CD4-positive, alpha-beta T cell (primary cell): ENCODE data around the gene OSCP1. TPM values are rescaled to one million over a fixed set of nuclear protein-coding genes. Genes with fewer than 3 reads are reported as not detected.

Experiments
- ATAC-seq: fragments of 200-7000 bp; cut with Tn5 transposase; one replicate; pipeline ENCODE4 v1.10.0; 2022; ENCODE audit warnings: mild to moderate bottlenecking; ENCODE audit not compliant: poor library complexity
- CTCF ChIA-PET: fragments of 350-600 bp; sonication (Branson Sonifier 250); formaldehyde crosslinking; loops from one replicate; lab custom pipeline; 2021; ENCODE audit warnings: antibody characterized with exemption, inconsistent platforms; lab: Charles Lee
- POLR2A ChIA-PET: fragments of 350-600 bp; sonication (Branson Sonifier 250); formaldehyde crosslinking; loops from one replicate; lab custom pipeline; 2021; ENCODE audit warnings: antibody characterized with exemption, inconsistent platforms; lab: Charles Lee
- DNase-seq, 14 experiments: peaks; one replicate each; pipeline ENCODE4 v3.0.0-alpha.2; 2013 to 2020; ENCODE audit warnings: mixed read lengths in 2 of 14
- H3K27ac ChIP-seq, 2 donors: one replicate each; pipeline versions ENCODE4 v1.5.1 to v1.7.0; 2013; ENCODE audit warnings: low read length in 2 of 2, low read depth in 1 of 2, mild to moderate bottlenecking in 1 of 2
- H3K27me3 ChIP-seq, 2 experiments: 1 replicate in 1 of 2; 2 replicates in 1 of 2; pipeline versions ENCODE4 v1.6.1 to v1.7.0; 2013; ENCODE audit warnings: low read length in 2 of 2, control low read depth in 1 of 2, mild to moderate bottlenecking in 1 of 2, moderate library complexity in 1 of 2; ENCODE audit not compliant: insufficient read depth in 2 of 2, control insufficient read depth in 1 of 2
- H3K36me3 ChIP-seq: one replicate; pipeline ENCODE4 v1.6.1; 2013; ENCODE audit warnings: low read length, control low read depth; ENCODE audit not compliant: insufficient read depth
- H3K4me1 ChIP-seq: one replicate; pipeline ENCODE4 v1.6.1; 2013; ENCODE audit warnings: low read length, control low read depth; ENCODE audit not compliant: insufficient read depth
- H3K4me3 ChIP-seq: one replicate; pipeline ENCODE4 v1.5.1; 2013; ENCODE audit warnings: mild to moderate bottlenecking, low read length, moderate library complexity
- H3K9me3 ChIP-seq, 2 experiments: 1 replicate in 1 of 2; 2 replicates in 1 of 2; pipeline versions ENCODE4 v1.6.1 to v1.7.0; 2013; ENCODE audit warnings: low read length in 2 of 2, mild to moderate bottlenecking in 2 of 2, control low read depth in 1 of 2, moderate library complexity in 1 of 2; ENCODE audit not compliant: control insufficient read depth in 1 of 2, insufficient read depth in 1 of 2
- H3K27ac Mint-ChIP-seq: one replicate; pipeline ENCODE4 v1.8.0; 2020; ENCODE audit warnings: mixed read lengths
- H3K27me3 Mint-ChIP-seq: one replicate; pipeline ENCODE4 v1.8.0; 2021; ENCODE audit warnings: mixed read lengths
- H3K36me3 Mint-ChIP-seq: one replicate; pipeline ENCODE4 v1.8.0; 2021; ENCODE audit warnings: low read depth, mixed read lengths
- H3K4me1 Mint-ChIP-seq: one replicate; pipeline ENCODE4 v1.8.0; 2021; ENCODE audit warnings: low read depth, mixed read lengths
- H3K4me3 Mint-ChIP-seq: one replicate; pipeline ENCODE4 v1.8.0; 2020; ENCODE audit warnings: mild to moderate bottlenecking, mixed read lengths
- H3K9me3 Mint-ChIP-seq: one replicate; pipeline ENCODE4 v1.8.0; 2020; ENCODE audit warnings: mixed read lengths
- CTCF ChIP-seq: fragments of 200-600 bp; IDR thresholded peaks from one replicate; pipeline ENCODE4 v1.8.0; 2022; ENCODE audit warnings: antibody characterized with exemption, mild to moderate bottlenecking
- intact Hi-C, 2 experiments: fragments of 100-400 bp; cut with DNase I in 1 of 2; cut with micrococcal nuclease in 1 of 2; formaldehyde crosslinking; loops; one replicate each; pipeline versions ENCODE4 v1.15.1 to v1.9.0; 2023 to 2025; cut with DNase I, micrococcal nuclease
- total RNA-seq, 174 experiments: library from RNA in 2 of 174; stranded (reverse) in 2 of 174; gene quantifications; one replicate each; pipeline ENCODE4 v1.2.3 and lab custom pipeline; 2021 to 2026

The OSCP1 gene
- total RNA-seq, 2 experiments from 2014 or later: 0.82 to 2.4 TPM

GRCh38 chr1:36425791-36426190, 24.5 kb downstream of the OSCP1 start:
- no peak overlapping the region for H3K27ac Mint-ChIP-seq
- no peaks in the 10 kb centered on the region for H3K9me3 ChIP-seq
- intact Hi-C loops: no loop called here
- DNase-seq (no peak), ATAC-seq (no peak)
- H3K4me1 ChIP-seq: peaks cover 7% of the 10 kb centered on the region
- H3K36me3 ChIP-seq: no peaks in the 10 kb centered on the region
- H3K4me3 ChIP-seq: no peak overlapping the region
- H3K27me3 ChIP-seq: no peaks in the 10 kb centered on the region
- H3K27me3 Mint-ChIP-seq: no peaks in the 10 kb centered on the region
- H3K36me3 Mint-ChIP-seq: no peaks in the 10 kb centered on the region
- H3K9me3 Mint-ChIP-seq: no peaks in the 10 kb centered on the region
- peaks cover 8% of the 10 kb centered on the region for H3K4me1 Mint-ChIP-seq
- no peak overlapping the region for H3K4me3 Mint-ChIP-seq
- POLR2A ChIA-PET: interaction anchor here (0.7 kb wide), 1 partner anchor 19 kb away, joined by 4 read pairs; no protein-coding TSS in a partner anchor
- no peak overlapping the region for H3K27ac ChIP-seq
- CTCF ChIA-PET: interaction anchor here (1.5 kb wide), 1 partner anchor 140 kb away, joined by 5 read pairs; no protein-coding TSS in a partner anchor
- TF ChIP-seq CTCF: no peak

- Histone ChIP-seq H3K36me3 (no peaks in the 10 kb centered on the region), H3K9me3 (no peaks in the 10 kb centered on the region), H3K27ac (peak overlapping the region in 1 of 2 donors; percentile 72), H3K4me1 (peaks cover 26% of the 10 kb centered on the region), H3K27me3 (no peaks in the 10 kb centered on the region), H3K4me3 (no peak overlapping the region)
- no peaks in the 10 kb centered on the region for H3K9me3 Mint-ChIP-seq
- no peak overlapping the region for H3K4me3 Mint-ChIP-seq
- intact Hi-C loops: loop anchor here (1.0 to 5.0 kb wide), 7 partner anchors 29 to 321 kb away; partner anchors contain the start of genes STK40 (in 2 of the 2), OSCP1 (in 1 of the 2) and TRAPPC3 (in 1 of the 2)
- no peaks in the 10 kb centered on the region for H3K36me3 Mint-ChIP-seq
- ATAC-seq (no peak), DNase-seq (no peak)
- no peaks in the 10 kb centered on the region for H3K27me3 Mint-ChIP-seq
- POLR2A ChIA-PET: interaction anchor here (0.6 to 0.7 kb wide), 2 partner anchors 43 to 272 kb away, joined by 3 read pairs; partner anchors contain the start of genes MRPS15 and TRAPPC3
- CTCF ChIA-PET: interaction anchor here (0.7 to 2.2 kb wide), 3 partner anchors 35 to 115 kb away, joined by 3 to 13 read pairs (median 3); partner anchors contain the start of gene SH3D21
- no peak for TF ChIP-seq CTCF
- peaks cover 29% of the 10 kb centered on the region for H3K4me1 Mint-ChIP-seq
- peak overlapping the region; percentile 81 for H3K27ac Mint-ChIP-seq
Measured at GRCh38 chr1:36421649-36422048, 28.6 kb downstream of the OSCP1 start.

GRCh38 chr1:36420836-36421317, 29.4 kb downstream of the OSCP1 start:
- peak overlapping the region; percentile 32 to 72 for H3K27ac ChIP-seq
- H3K9me3 ChIP-seq: no peaks in the 10 kb centered on the region
- Mint-ChIP-seq H3K36me3 (no peaks in the 10 kb centered on the region), H3K27me3 (no peaks in the 10 kb centered on the region), H3K9me3 (no peaks in the 10 kb centered on the region), H3K4me1 (peaks cover 29% of the 10 kb centered on the region), H3K27ac (peak overlapping the region; percentile 81), H3K4me3 (peak overlapping the region; percentile 76)
- ChIA-PET POLR2A (interaction anchor here (0.6 to 2.4 kb wide), 11 partner anchors 9 to 334 kb away, joined by 3 to 9 read pairs (median 4); partner anchors contain the start of genes LSM10 and TRAPPC3), CTCF (interaction anchor here (1.4 to 2.4 kb wide), 2 partner anchors 35 to 78 kb away, joined by 9 to 22 read pairs; partner anchors contain the start of gene STK40)
- no peaks in the 10 kb centered on the region for H3K36me3 ChIP-seq
- intact Hi-C loops: loop anchor here (1.0 to 5.0 kb wide), 8 partner anchors 30 to 320 kb away; partner anchors contain the start of genes STK40 (in 2 of the 2), OSCP1 (in 1 of the 2) and TRAPPC3 (in 1 of the 2)
- ATAC-seq: peak; percentile 99
- TF ChIP-seq CTCF: peak; percentile 91
- peak overlapping the region; percentile 16 for H3K4me3 ChIP-seq
- peak; percentile 80 to 97 (median 92) for DNase-seq
- H3K4me1 ChIP-seq: peaks cover 26% of the 10 kb centered on the region
- H3K27me3 ChIP-seq: no peaks in the 10 kb centered on the region
